Hepatocyte (in vitro differentiated cells): ENCODE results near the gene KCNB1. TPM values are rescaled to one million over a fixed set of nuclear protein-coding genes. Genes with fewer than 3 reads are reported as not detected.

Source experiments
- DNase-seq: peaks from one replicate; pipeline ENCODE4 v3.0.0-alpha.2; 2016; ENCODE audit warnings: low spot score
- H2AFZ ChIP-seq: fragments of 200-600 bp; sonication (generic); 2 replicates; pipeline ENCODE4 v1.6.0; 2016; ENCODE audit warnings: antibody characterized with exemption, mild to moderate bottlenecking
- H3K27ac ChIP-seq: fragments of 200-600 bp; sonication (generic); 2 replicates; pipeline ENCODE4 v1.5.1; 2016; ENCODE audit warnings: mild to moderate bottlenecking
- H3K27me3 ChIP-seq: fragments of 200-600 bp; sonication (generic); 2 replicates; pipeline ENCODE4 v1.6.1; 2016
- H3K36me3 ChIP-seq: fragments of 200-600 bp; sonication (generic); replicated peaks from 2 replicates; pipeline ENCODE4 v1.5.1; 2016; ENCODE audit warnings: low read depth; ENCODE audit not compliant: insufficient read depth
- H3K4me1 ChIP-seq: fragments of 200-600 bp; sonication (generic); 2 replicates; pipeline ENCODE4 v1.5.1; 2016; ENCODE audit warnings: mild to moderate bottlenecking, moderate library complexity; ENCODE audit not compliant: insufficient read depth
- H3K4me2 ChIP-seq: fragments of 200-600 bp; sonication (generic); 2 replicates; pipeline ENCODE4 v1.6.0; 2016
- H3K4me3 ChIP-seq: fragments of 200-600 bp; sonication (generic); 2 replicates; pipeline ENCODE4 v1.5.1; 2016; ENCODE audit warnings: mild to moderate bottlenecking
- H3K79me2 ChIP-seq: fragments of 200-600 bp; sonication (generic); 2 replicates; pipeline ENCODE4 v1.6.0; 2017; ENCODE audit warnings: mild to moderate bottlenecking
- H3K9me2 ChIP-seq: fragments of 200-600 bp; sonication (generic); replicated peaks from 2 replicates; pipeline ENCODE4 v1.6.0; 2017; ENCODE audit warnings: mild to moderate bottlenecking; ENCODE audit not compliant: insufficient read depth
- H3K9me3 ChIP-seq: fragments of 200-600 bp; sonication (generic); 2 replicates; pipeline ENCODE4 v1.5.1; 2016; ENCODE audit warnings: low read depth, mild to moderate bottlenecking
- H4K20me1 ChIP-seq: fragments of 200-600 bp; sonication (generic); 2 replicates; pipeline ENCODE4 v1.6.0; 2016; ENCODE audit warnings: mild to moderate bottlenecking; ENCODE audit not compliant: insufficient read depth, poor library complexity, severe bottlenecking
- EZH2 ChIP-seq: fragments of 200-600 bp; sonication (generic); IDR thresholded peaks from 2 replicates; pipeline ENCODE4 v1.6.1; 2016; ENCODE audit warnings: antibody characterized with exemption, mild to moderate bottlenecking, borderline replicate concordance
- EZH2phosphoT487 ChIP-seq: fragments of 200-600 bp; sonication (generic); IDR thresholded peaks from one replicate; pipeline ENCODE4 v1.6.1; 2018; ENCODE audit warnings: antibody characterized with exemption, mild to moderate bottlenecking, low read depth, moderate library complexity; ENCODE audit not compliant: unreplicated experiment, severe bottlenecking
- WGBS: methylation state at CpG from one replicate; pipeline ENCODE4 v1.1.6; 2016; ENCODE audit warnings: low lambda C conversion rate; ENCODE audit errors: missing lambda C conversion rate; 5-methylcytosine and 5-hydroxymethylcytosine counted together
- polyA plus RNA-seq: library from polyadenylated mRNA; unstranded; fragments of >200 nt; fragmentation: Nextera tagmentation; extraction: Ambion mirVana; gene quantifications from 2 replicates; pipeline ENCODE4 v1.2.1, GENCODE V29; 2016
- total RNA-seq: library from RNA; depleted of rRNA; stranded (reverse); fragments of >200 nt; gene quantifications from 2 replicates; pipeline ENCODE4 v1.2.3, GENCODE V29; 2014
- TF ChIP-seq, protein P1 (sequence below): fragments of 200-600 bp; sonication (generic); IDR thresholded peaks from 2 replicates; pipeline ENCODE4 v1.5.1; 2016; ENCODE audit warnings: antibody characterized with exemption, mild to moderate bottlenecking; ENCODE audit not compliant: poor library complexity

KCNB1 gene
- total and polyA plus RNA-seq, 2 experiments from 2014 or later: 0.37 to 1.5 TPM

GRCh38 chr20:49446080-49446479 lies 36.4 kb downstream of the KCNB1 start:
- WGBS: 84% methylated on average over 3 of the region's 3 CpGs
- Histone ChIP-seq H3K9me2 (no peaks in the 10 kb centered on the region), H3K27me3 (no peaks in the 10 kb centered on the region), H3K4me3 (no peak overlapping the region), H3K9me3 (no peaks in the 10 kb centered on the region), H3K79me2 (no peaks in the 10 kb centered on the region), H3K36me3 (no peaks in the 10 kb centered on the region), H3K27ac (no peak overlapping the region), H2AFZ (no peak overlapping the region), H3K4me2 (no peak overlapping the region), H3K4me1 (peaks cover 2% of the 10 kb centered on the region), H4K20me1 (no peaks in the 10 kb centered on the region)
- TF ChIP-seq, protein P1, sequence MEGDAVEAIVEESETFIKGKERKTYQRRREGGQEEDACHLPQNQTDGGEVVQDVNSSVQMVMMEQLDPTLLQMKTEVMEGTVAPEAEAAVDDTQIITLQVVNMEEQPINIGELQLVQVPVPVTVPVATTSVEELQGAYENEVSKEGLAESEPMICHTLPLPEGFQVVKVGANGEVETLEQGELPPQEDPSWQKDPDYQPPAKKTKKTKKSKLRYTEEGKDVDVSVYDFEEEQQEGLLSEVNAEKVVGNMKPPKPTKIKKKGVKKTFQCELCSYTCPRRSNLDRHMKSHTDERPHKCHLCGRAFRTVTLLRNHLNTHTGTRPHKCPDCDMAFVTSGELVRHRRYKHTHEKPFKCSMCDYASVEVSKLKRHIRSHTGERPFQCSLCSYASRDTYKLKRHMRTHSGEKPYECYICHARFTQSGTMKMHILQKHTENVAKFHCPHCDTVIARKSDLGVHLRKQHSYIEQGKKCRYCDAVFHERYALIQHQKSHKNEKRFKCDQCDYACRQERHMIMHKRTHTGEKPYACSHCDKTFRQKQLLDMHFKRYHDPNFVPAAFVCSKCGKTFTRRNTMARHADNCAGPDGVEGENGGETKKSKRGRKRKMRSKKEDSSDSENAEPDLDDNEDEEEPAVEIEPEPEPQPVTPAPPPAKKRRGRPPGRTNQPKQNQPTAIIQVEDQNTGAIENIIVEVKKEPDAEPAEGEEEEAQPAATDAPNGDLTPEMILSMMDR: no peak
- TF ChIP-seq EZH2phosphoT487 (no peak), EZH2 (no peak)
- no peak for DNase-seq

GRCh38 chr20:49445176-49445575 lies 37.3 kb downstream of the KCNB1 start:
- no peaks in the 10 kb centered on the region for H3K36me3 ChIP-seq
- no peaks in the 10 kb centered on the region for H3K9me3 ChIP-seq
- WGBS: 37% methylated on average over 5 of the region's 5 CpGs
- H4K20me1 ChIP-seq: no peaks in the 10 kb centered on the region
- H3K27ac ChIP-seq: no peak overlapping the region
- H3K9me2 ChIP-seq: no peaks in the 10 kb centered on the region
- H3K4me1 ChIP-seq: peaks cover 2% of the 10 kb centered on the region
- H2AFZ ChIP-seq: no peak overlapping the region
- H3K4me2 ChIP-seq: no peak overlapping the region
- H3K79me2 ChIP-seq: no peaks in the 10 kb centered on the region
- DNase-seq: peak; percentile 29
- no peak for TF ChIP-seq EZH2
- TF ChIP-seq EZH2phosphoT487: no peak
- TF ChIP-seq, protein P1: no peak
- H3K4me3 ChIP-seq: no peak overlapping the region
- H3K27me3 ChIP-seq: no peaks in the 10 kb centered on the region

- DNase-seq: no peak
- H3K4me1 ChIP-seq: peaks cover 2% of the 10 kb centered on the region
- H3K4me3 ChIP-seq: no peak overlapping the region
- no peaks in the 10 kb centered on the region for H3K79me2 ChIP-seq
- no peaks in the 10 kb centered on the region for H4K20me1 ChIP-seq
- no peak overlapping the region for H3K4me2 ChIP-seq
- H3K9me3 ChIP-seq: no peaks in the 10 kb centered on the region
- H3K9me2 ChIP-seq: no peaks in the 10 kb centered on the region
- H3K27ac ChIP-seq: no peak overlapping the region
- no peaks in the 10 kb centered on the region for H3K27me3 ChIP-seq
- no peaks in the 10 kb centered on the region for H3K36me3 ChIP-seq
- no peak for TF ChIP-seq EZH2
- no peak for TF ChIP-seq EZH2phosphoT487
- TF ChIP-seq, protein P1: no peak
- H2AFZ ChIP-seq: no peak overlapping the region
- WGBS: 81% methylated on average over 1 of the region's 1 CpG
These were observed 37.9 kb downstream of the KCNB1 start for GRCh38 chr20:49444553-49444990.

DNA sequence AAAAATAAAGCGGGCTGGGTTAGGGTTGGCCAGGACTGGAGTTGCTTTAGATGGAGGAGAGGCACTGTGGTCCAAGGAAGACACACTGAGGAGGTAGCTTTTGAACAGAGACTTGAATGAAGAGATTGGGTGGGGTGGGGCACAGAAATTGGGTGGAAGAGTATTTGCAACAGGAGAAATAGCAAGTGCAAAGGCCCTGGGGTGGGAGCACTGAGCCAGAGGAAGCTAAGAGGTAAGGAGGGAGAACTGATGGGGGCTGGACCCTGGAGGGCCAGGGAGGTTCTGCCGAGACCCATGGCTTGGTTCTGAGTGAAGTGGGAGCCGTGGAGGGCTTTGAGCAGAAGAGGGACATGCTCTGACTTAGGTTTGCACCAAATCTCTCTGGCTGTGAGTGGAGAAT lies 45.4 kb downstream of the KCNB1 start:
- Histone ChIP-seq H3K36me3 (no peaks in the 10 kb centered on the region), H3K4me2 (no peak overlapping the region), H3K4me1 (no peaks in the 10 kb centered on the region), H2AFZ (no peak overlapping the region), H3K79me2 (no peaks in the 10 kb centered on the region), H3K9me3 (no peaks in the 10 kb centered on the region), H3K4me3 (no peak overlapping the region), H3K27me3 (no peaks in the 10 kb centered on the region), H4K20me1 (no peaks in the 10 kb centered on the region), H3K9me2 (no peaks in the 10 kb centered on the region), H3K27ac (no peak overlapping the region)
- DNase-seq: no peak
- no peak for TF ChIP-seq EZH2phosphoT487
- TF ChIP-seq EZH2: no peak
- TF ChIP-seq, protein P1: no peak
- 91% methylated on average over 3 of the region's 3 CpGs for WGBS
